Fibroblast of lung (primary cell): ENCODE measurements around the gene KCNJ5. TPM values are rescaled to one million over a fixed set of nuclear protein-coding genes. Genes with fewer than 3 reads are reported as not detected.

Source experiments
- DNase-seq, 2 donors: peaks; one replicate each; pipeline versions ENCODE4 v3.0.0 to v3.0.0-alpha.2; 2010; ENCODE audit warnings: low read depth in 2 of 2
- H2AFZ ChIP-seq: 2 replicates; pipeline ENCODE4 v1.5.1; 2012; ENCODE audit warnings: low read length, control low read depth, inconsistent platforms
- H3K27ac ChIP-seq: 2 replicates; pipeline ENCODE4 v1.5.1; 2011; ENCODE audit warnings: low read length, control low read depth; ENCODE audit not compliant: insufficient read depth
- H3K27me3 ChIP-seq: 2 replicates; pipeline ENCODE4 v1.5.1; 2011; ENCODE audit warnings: mild to moderate bottlenecking, low read length; ENCODE audit not compliant: control insufficient read depth, insufficient read depth
- H3K36me3 ChIP-seq: 2 replicates; pipeline ENCODE4 v1.5.1; 2011; ENCODE audit warnings: low read length; ENCODE audit not compliant: control insufficient read depth, insufficient read depth
- H3K4me1 ChIP-seq: 2 replicates; pipeline ENCODE4 v1.5.1; 2011; ENCODE audit warnings: low read length; ENCODE audit not compliant: control insufficient read depth, insufficient read depth; ENCODE audit errors: extremely low read depth
- H3K4me2 ChIP-seq: 2 replicates; pipeline ENCODE4 v1.5.1; 2011; ENCODE audit warnings: low read length, control low read depth; ENCODE audit not compliant: insufficient read depth; ENCODE audit errors: extremely low read depth
- H3K4me3 ChIP-seq, 4 experiments: fragments of 200-600 bp in 1 of 4; sonication (generic) in 1 of 4; replicated peaks in 1 of 4; 2 replicates each; pipeline ENCODE4 v1.5.1; 2011 to 2016; ENCODE audit warnings: low read length in 4 of 4, low read depth in 3 of 4, mild to moderate bottlenecking in 3 of 4, control low read depth in 2 of 4, inconsistent platforms in 1 of 4, mixed read lengths in 1 of 4; ENCODE audit not compliant: insufficient read depth in 1 of 4; ENCODE audit errors: control extremely low read depth in 1 of 4
- H3K79me2 ChIP-seq: 2 replicates; pipeline ENCODE4 v1.5.1; 2012; ENCODE audit warnings: mild to moderate bottlenecking, low read length, inconsistent platforms; ENCODE audit not compliant: control insufficient read depth, insufficient read depth
- H3K9ac ChIP-seq: 2 replicates; pipeline ENCODE4 v1.5.1; 2011; ENCODE audit warnings: mild to moderate bottlenecking, low read length, control low read depth; ENCODE audit not compliant: insufficient read depth
- H3K9me3 ChIP-seq: 2 replicates; pipeline ENCODE4 v1.5.1; 2012; ENCODE audit warnings: low read depth, low read length; ENCODE audit not compliant: control insufficient read depth, insufficient read depth
- H4K20me1 ChIP-seq: 2 replicates; pipeline ENCODE4 v1.5.1; 2011; ENCODE audit warnings: low read length; ENCODE audit not compliant: control insufficient read depth, insufficient read depth; ENCODE audit errors: extremely low read depth
- CTCF ChIP-seq, 2 donors: IDR thresholded peaks in 1 of 2; conservative IDR thresholded peaks in 1 of 2; 1 replicate in 1 of 2; 2 replicates in 1 of 2; pipeline ENCODE4 v1.5.1; 2011 to 2012; ENCODE audit warnings: low read length in 2 of 2, control low read depth in 1 of 2, inconsistent platforms in 1 of 2, low read depth in 1 of 2, mild to moderate bottlenecking in 1 of 2
- EZH2 ChIP-seq: IDR thresholded peaks from 2 replicates; pipeline ENCODE4 v1.5.1; 2012; ENCODE audit warnings: low read length, control low read depth, mild to moderate bottlenecking; ENCODE audit errors: missing control alignments
- polyA plus RNA-seq, 2 donors: library from polyadenylated mRNA; depleted of rRNA in 1 of 2; stranded (reverse) in 1 of 2; unstranded in 1 of 2; fragments of >200 nt; gene quantifications; 2 replicates each; pipeline ENCODE4 v1.2.1, GENCODE V29; 2011 to 2012; ENCODE audit warnings: missing spikeins in 1 of 2
- total RNA-seq: library from RNA; depleted of rRNA; stranded (reverse); fragments of >200 nt; gene quantifications from 2 replicates; pipeline ENCODE4 v1.2.1, GENCODE V29; 2014

Gene KCNJ5
- total and polyA plus RNA-seq, 2 donors (not counting 1 experiment from before 2014, with no cell fraction given) = 0.24 to 0.33 TPM

GRCh38 chr11:128865490-128865889, 25.7 kb upstream of the KCNJ5 start:
- Histone ChIP-seq H3K79me2 (no peaks in the 10 kb centered on the region), H3K9me3 (no peaks in the 10 kb centered on the region), H3K4me2 (no peak overlapping the region), H2AFZ (no peak overlapping the region), H3K4me1 (peaks cover 2% of the 10 kb centered on the region), H4K20me1 (no peaks in the 10 kb centered on the region), H3K36me3 (no peaks in the 10 kb centered on the region), H3K9ac (no peak overlapping the region), H3K27ac (no peak overlapping the region), H3K4me3 (no peak overlapping the region), H3K27me3 (no peaks in the 10 kb centered on the region)
- TF ChIP-seq CTCF (conservative IDR thresholded peaks at IDR 0.05 in 1 of 2, IDR thresholded peaks at IDR 0.05 in 1 of 2; ENCODE audit: low read depth in 1 of 2, low read length in 2 of 2) = no peak
- TF ChIP-seq EZH2 = no peak
- peak in 1 of 2 donors; percentile 13 for DNase-seq

- peaks cover 2% of the 10 kb centered on the region for H3K4me1 ChIP-seq
- no peak for TF ChIP-seq CTCF (conservative IDR thresholded peaks at IDR 0.05 in 1 of 2, IDR thresholded peaks at IDR 0.05 in 1 of 2; ENCODE audit: low read depth in 1 of 2, low read length in 2 of 2)
- TF ChIP-seq EZH2 = no peak
- no peak within 1 kb of the TSS for H3K27ac ChIP-seq
- H4K20me1 ChIP-seq = no peaks in the 10 kb centered on the region
- no peak for DNase-seq
- H3K9ac ChIP-seq = no peak within 1 kb of the TSS
- peaks cover 6% of the 10 kb centered on the region for H3K27me3 ChIP-seq
- no peaks in the 10 kb centered on the region for H3K79me2 ChIP-seq
- no peaks in the 10 kb centered on the region for H3K9me3 ChIP-seq
- H3K4me3 ChIP-seq = no peak within 1 kb of the TSS
- H3K36me3 ChIP-seq = no peaks in the 10 kb centered on the region
- H2AFZ ChIP-seq = no peak within 1 kb of the TSS
- no peak within 1 kb of the TSS for H3K4me2 ChIP-seq
Measured at GRCh38 chr11:128867277-128867676, 23.9 kb upstream of the KCNJ5 start, which contains the start of gene KCNJ1. KCNJ1 (minus strand) TSS chr11:128867296; CDS start chr11:128840243, 27,053 bp downstream.

- TF ChIP-seq EZH2 (no peak), CTCF (conservative IDR thresholded peaks at IDR 0.05 in 1 of 2, IDR thresholded peaks at IDR 0.05 in 1 of 2; ENCODE audit: low read depth in 1 of 2, low read length in 2 of 2) (no peak)
- no peaks in the 10 kb centered on the region for H3K79me2 ChIP-seq
Measured at GRCh38 chr11:128868841-128869671, 22.1 kb upstream of the KCNJ5 start.

More at GRCh38 chr11:128868841-128869671, 22.1 kb upstream of the KCNJ5 start:
- no peak for DNase-seq
- H3K27me3 ChIP-seq = peaks cover 10% of the 10 kb centered on the region
- H3K4me3 ChIP-seq = no peak overlapping the region
- no peaks in the 10 kb centered on the region for H4K20me1 ChIP-seq
- H3K4me1 ChIP-seq = no peaks in the 10 kb centered on the region
- no peaks in the 10 kb centered on the region for H3K9me3 ChIP-seq
- no peak overlapping the region for H2AFZ ChIP-seq
- no peak overlapping the region for H3K27ac ChIP-seq
- no peak overlapping the region for H3K4me2 ChIP-seq
- no peak overlapping the region for H3K9ac ChIP-seq
- H3K36me3 ChIP-seq = no peaks in the 10 kb centered on the region
